ENCODE measurements around the gene TNS1. TPM values are rescaled to one million over a fixed set of nuclear protein-coding genes. Genes with fewer than 3 reads are reported as not detected.

TNS1 gene
- polyA plus RNA-seq, 1 donor from 2014 or later: not detected

- no peak overlapping the region for H3K27ac Mint-ChIP-seq
Observed at GRCh38 chr2:217939629-217940245, 63.1 kb downstream of the TNS1 start.

GRCh38 chr2:217939220-217939619 lies 63.6 kb downstream of the TNS1 start:
- Mint-ChIP-seq H3K27me3 (peaks cover 12% of the 10 kb centered on the region), H3K9me3 (no peaks in the 10 kb centered on the region), H3K4me1 (peaks cover 0 to 4% (median 0%) of the 10 kb centered on the region in 3 donors), H3K4me3 (no peak overlapping the region), H3K36me3 (peaks cover 2% of the 10 kb centered on the region), H3K27ac (no peak overlapping the region)

More at GRCh38 chr2:217939629-217940245, 63.1 kb downstream of the TNS1 start:
- Mint-ChIP-seq H3K4me1 (peaks cover 0 to 2% (median 0%) of the 10 kb centered on the region in 3 donors), H3K27me3 (peaks cover 12% of the 10 kb centered on the region), H3K4me3 (no peak overlapping the region), H3K9me3 (no peaks in the 10 kb centered on the region), H3K36me3 (peaks cover 2% of the 10 kb centered on the region)

GRCh38 chr2:217938036-217938435 lies 64.8 kb downstream of the TNS1 start:
- H3K9me3 Mint-ChIP-seq: no peaks in the 10 kb centered on the region
- peaks cover 0 to 4% (median 0%) of the 10 kb centered on the region in 3 donors for H3K4me1 Mint-ChIP-seq
- peaks cover 10% of the 10 kb centered on the region for H3K27me3 Mint-ChIP-seq
- H3K27ac Mint-ChIP-seq: no peak overlapping the region
- peaks cover 2% of the 10 kb centered on the region for H3K36me3 Mint-ChIP-seq
- no peak overlapping the region for H3K4me3 Mint-ChIP-seq

GRCh38 chr2:217937446-217937845 lies 65.3 kb downstream of the TNS1 start:
- Mint-ChIP-seq H3K4me1 (peaks cover 0 to 4% (median 0%) of the 10 kb centered on the region in 3 donors), H3K4me3 (no peak overlapping the region), H3K27ac (no peak overlapping the region), H3K9me3 (no peaks in the 10 kb centered on the region), H3K27me3 (peaks cover 10% of the 10 kb centered on the region), H3K36me3 (peaks cover 2% of the 10 kb centered on the region)

GRCh38 chr2:217936952-217937351 lies 65.8 kb downstream of the TNS1 start:
- Mint-ChIP-seq H3K27ac (no peak overlapping the region), H3K9me3 (no peaks in the 10 kb centered on the region), H3K27me3 (peaks cover 8% of the 10 kb centered on the region), H3K36me3 (peaks cover 2% of the 10 kb centered on the region), H3K4me1 (peaks cover 0 to 4% (median 0%) of the 10 kb centered on the region in 3 donors), H3K4me3 (no peak overlapping the region)

- H3K9me3 Mint-ChIP-seq: no peaks in the 10 kb centered on the region
- H3K4me3 Mint-ChIP-seq: no peak overlapping the region
- H3K4me1 Mint-ChIP-seq: peaks cover 0 to 4% (median 0%) of the 10 kb centered on the region in 3 donors
- peaks cover 2% of the 10 kb centered on the region for H3K36me3 Mint-ChIP-seq
- no peak overlapping the region for H3K27ac Mint-ChIP-seq
- peaks cover 8% of the 10 kb centered on the region for H3K27me3 Mint-ChIP-seq
Observed at GRCh38 chr2:217935901-217936684, 66.7 kb downstream of the TNS1 start.

- Mint-ChIP-seq H3K4me1 (peaks cover 0 to 4% (median 0%) of the 10 kb centered on the region in 3 donors), H3K36me3 (peaks cover 2% of the 10 kb centered on the region), H3K27me3 (peaks cover 4% of the 10 kb centered on the region), H3K9me3 (no peaks in the 10 kb centered on the region), H3K27ac (no peak overlapping the region), H3K4me3 (no peak overlapping the region)
Observed at GRCh38 chr2:217935235-217935879, 67.4 kb downstream of the TNS1 start.

GRCh38 chr2:217934321-217935131 lies 68.3 kb downstream of the TNS1 start:
- H3K27me3 Mint-ChIP-seq: peaks cover 4% of the 10 kb centered on the region
- H3K27ac Mint-ChIP-seq: no peak overlapping the region
- H3K9me3 Mint-ChIP-seq: no peaks in the 10 kb centered on the region
- no peak overlapping the region for H3K4me3 Mint-ChIP-seq
- peaks cover 2% of the 10 kb centered on the region for H3K36me3 Mint-ChIP-seq
- peaks cover 0 to 4% (median 3%) of the 10 kb centered on the region in 3 donors for H3K4me1 Mint-ChIP-seq

GRCh38 chr2:217933617-217933993 lies 69.2 kb downstream of the TNS1 start:
- Mint-ChIP-seq H3K36me3 (peaks cover 2% of the 10 kb centered on the region), H3K4me3 (no peak overlapping the region), H3K27me3 (peaks cover 4% of the 10 kb centered on the region), H3K9me3 (no peaks in the 10 kb centered on the region), H3K27ac (no peak overlapping the region), H3K4me1 (peaks cover 0 to 4% (median 4%) of the 10 kb centered on the region in 3 donors)

GRCh38 chr2:217932803-217933616 lies 69.8 kb downstream of the TNS1 start:
- no peak overlapping the region for H3K4me3 Mint-ChIP-seq

GRCh38 chr2:217931846-217932560 lies 70.8 kb downstream of the TNS1 start:
- Mint-ChIP-seq H3K4me1 (peaks cover 0 to 5% (median 4%) of the 10 kb centered on the region in 3 donors), H3K36me3 (peaks cover 2% of the 10 kb centered on the region), H3K4me3 (no peak overlapping the region), H3K9me3 (no peaks in the 10 kb centered on the region), H3K27me3 (peaks cover 4% of the 10 kb centered on the region), H3K27ac (no peak overlapping the region)

More at GRCh38 chr2:217932803-217933616, 69.8 kb downstream of the TNS1 start:
- Mint-ChIP-seq H3K27me3 (peaks cover 4% of the 10 kb centered on the region), H3K4me1 (peaks cover 0 to 5% (median 4%) of the 10 kb centered on the region in 3 donors), H3K9me3 (no peaks in the 10 kb centered on the region), H3K27ac (no peak overlapping the region), H3K36me3 (peaks cover 2% of the 10 kb centered on the region)

- Mint-ChIP-seq H3K36me3 (peaks cover 2% of the 10 kb centered on the region), H3K9me3 (no peaks in the 10 kb centered on the region), H3K27ac (no peak overlapping the region), H3K4me1 (peaks cover 0 to 5% (median 4%) of the 10 kb centered on the region in 3 donors), H3K4me3 (no peak overlapping the region), H3K27me3 (peaks cover 3% of the 10 kb centered on the region)
Observed at GRCh38 chr2:217930761-217931563, 71.8 kb downstream of the TNS1 start.
